Suppressor macrophage treated with lipopolysaccharide for 4 hours (primary cell): ENCODE results near the gene MYO1B.

ENCODE experiments used
- DNase-seq: peaks from one replicate; pipeline ENCODE4 v3.0.0-alpha.2; 2020

Gene MYO1B

DNA sequence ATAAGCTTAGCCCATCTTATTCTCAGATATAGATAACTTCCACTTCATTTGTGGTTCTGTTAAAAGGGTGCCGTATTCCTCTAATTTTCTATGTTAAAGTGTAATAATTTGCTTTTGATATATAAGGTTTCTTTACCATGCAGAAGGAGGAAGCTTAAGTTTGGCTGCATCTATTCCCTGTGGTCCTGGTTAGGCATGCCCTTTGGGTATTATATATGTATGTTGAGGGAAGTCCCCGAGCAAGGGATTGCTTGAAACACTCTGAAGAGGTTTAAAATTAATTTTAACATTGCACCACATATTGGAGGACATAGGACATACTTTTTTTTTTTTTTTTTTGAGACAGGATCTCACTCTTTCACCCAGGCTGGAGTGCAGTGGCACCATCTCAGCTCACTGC lies 16.9 kb upstream of the MYO1B start:
- no peak for DNase-seq

DNA sequence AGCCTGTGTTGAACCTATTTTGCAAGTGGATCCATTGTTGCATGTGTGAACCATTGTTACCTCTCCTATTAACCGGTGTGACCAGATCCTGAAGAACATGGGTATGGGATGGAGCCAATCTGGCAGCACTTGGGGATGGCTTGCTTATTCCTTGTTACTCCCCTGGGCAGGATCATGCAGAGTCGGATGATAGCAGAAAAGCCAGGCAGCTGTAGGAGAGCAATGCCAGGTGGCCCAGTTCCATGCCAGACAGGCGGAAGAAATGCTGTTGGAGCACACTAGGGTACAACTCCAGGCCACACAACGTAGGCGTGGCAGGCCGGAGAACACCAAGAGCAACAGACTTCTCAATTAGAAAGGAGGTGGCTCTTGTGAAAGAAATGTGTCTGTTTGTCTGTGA lies 16.3 kb upstream of the MYO1B start:
- no peak for DNase-seq

GRCh38 chr2:191230174-191230573 lies 15.0 kb upstream of the MYO1B start:
- DNase-seq = peak; percentile 60

GRCh38 chr2:191231995-191232394 lies 13.2 kb upstream of the MYO1B start:
- no peak for DNase-seq

DNA sequence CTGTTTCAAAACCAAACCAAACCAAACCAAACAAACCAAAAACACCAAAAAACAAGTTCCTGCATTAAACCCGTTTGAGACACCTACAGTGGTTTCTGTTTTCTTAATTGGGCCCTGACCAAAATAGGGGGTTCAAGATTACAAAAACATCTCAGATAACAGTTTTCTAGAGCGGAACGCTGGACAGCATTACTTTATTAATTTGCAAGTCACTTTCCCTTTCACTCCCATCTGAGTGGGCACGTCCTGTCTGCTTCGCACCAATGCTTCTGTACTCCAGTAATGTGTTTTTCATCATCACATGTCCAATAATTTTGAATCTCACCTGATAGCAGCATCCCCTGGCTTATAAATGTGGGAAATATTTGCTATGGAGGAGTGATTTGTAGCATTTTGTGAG lies 11.7 kb upstream of the MYO1B start:
- DNase-seq = no peak

GRCh38 chr2:191234376-191234775 lies 10.8 kb upstream of the MYO1B start:
- DNase-seq = no peak

DNA sequence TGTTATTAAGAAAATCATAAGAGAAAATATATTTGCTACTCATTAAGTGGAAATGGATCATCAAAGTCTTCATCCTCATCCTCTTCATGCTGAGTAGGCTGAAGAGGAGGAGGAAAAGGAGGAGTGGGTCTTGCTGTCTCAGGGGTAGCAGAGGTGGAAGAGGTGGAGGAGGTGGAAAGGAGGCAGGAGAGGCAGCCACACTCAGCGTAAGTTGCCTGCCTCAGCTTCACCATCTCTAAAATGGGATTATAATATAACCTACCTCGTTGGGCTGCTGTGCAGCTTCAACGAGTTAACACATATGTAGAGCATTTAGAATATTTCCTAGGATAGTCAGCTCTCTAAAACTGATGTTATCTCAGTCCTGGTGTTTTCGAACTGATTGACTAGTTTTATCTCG lies 4.3 kb upstream of the MYO1B start:
- DNase-seq = no peak

DNA sequence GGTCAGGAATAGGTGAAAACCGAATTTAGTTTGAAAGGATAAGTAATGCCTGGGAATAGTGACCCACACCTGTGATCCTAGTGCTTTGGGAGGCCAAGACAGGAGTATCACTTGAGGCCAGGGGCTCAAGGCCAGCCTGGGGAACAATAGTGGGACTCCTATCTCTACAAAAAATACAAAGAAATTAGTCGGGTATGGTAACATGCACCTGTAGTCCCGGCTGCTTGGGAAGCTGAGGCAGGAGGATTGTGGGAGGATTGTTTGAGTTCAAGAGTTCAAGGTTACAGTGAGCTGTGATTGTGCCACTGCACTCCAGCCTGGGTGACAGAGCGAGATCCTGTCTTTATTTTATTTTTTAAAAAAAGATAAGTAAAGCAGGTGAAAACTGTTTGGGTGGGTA lies 3.8 kb upstream of the MYO1B start:
- DNase-seq = no peak

DNA sequence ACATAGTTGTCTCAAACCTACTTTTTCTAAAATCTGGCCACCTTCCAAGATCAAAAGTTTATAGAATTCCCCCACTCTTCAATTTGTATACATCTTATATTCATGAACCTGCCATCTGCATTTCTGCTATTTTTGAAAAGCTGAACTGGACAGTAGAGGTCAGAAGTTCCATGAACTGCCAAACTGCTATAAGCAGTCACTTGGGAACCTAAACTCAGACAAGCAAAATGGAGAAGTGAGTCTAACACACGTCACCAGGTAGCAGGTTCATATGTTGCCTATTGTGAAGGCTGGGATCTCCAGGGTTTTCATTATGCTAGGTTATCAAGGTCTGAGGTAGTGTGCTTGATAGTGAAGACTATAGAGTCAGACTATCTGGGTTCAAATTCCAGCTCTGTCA lies 2.0 kb upstream of the MYO1B start:
- no peak for DNase-seq

- no peak for DNase-seq
Measured at GRCh38 chr2:191244350-191244749, 854 bp upstream of the MYO1B start.

- DNase-seq = peak; percentile 34
Measured at GRCh38 chr2:191245869-191246531, 796 bp downstream of the MYO1B start.

- no peak for DNase-seq
Measured at GRCh38 chr2:191246820-191247380, 1.7 kb downstream of the MYO1B start.

GRCh38 chr2:191247381-191248057 lies 2.3 kb downstream of the MYO1B start:
- DNase-seq = peak; percentile 81

GRCh38 chr2:191249156-191249813 lies 4.1 kb downstream of the MYO1B start:
- DNase-seq = peak; percentile 30

- no peak for DNase-seq
Measured at GRCh38 chr2:191250400-191250799, 5.2 kb downstream of the MYO1B start.

GRCh38 chr2:191250986-191251385 lies 5.8 kb downstream of the MYO1B start:
- DNase-seq = no peak

DNA sequence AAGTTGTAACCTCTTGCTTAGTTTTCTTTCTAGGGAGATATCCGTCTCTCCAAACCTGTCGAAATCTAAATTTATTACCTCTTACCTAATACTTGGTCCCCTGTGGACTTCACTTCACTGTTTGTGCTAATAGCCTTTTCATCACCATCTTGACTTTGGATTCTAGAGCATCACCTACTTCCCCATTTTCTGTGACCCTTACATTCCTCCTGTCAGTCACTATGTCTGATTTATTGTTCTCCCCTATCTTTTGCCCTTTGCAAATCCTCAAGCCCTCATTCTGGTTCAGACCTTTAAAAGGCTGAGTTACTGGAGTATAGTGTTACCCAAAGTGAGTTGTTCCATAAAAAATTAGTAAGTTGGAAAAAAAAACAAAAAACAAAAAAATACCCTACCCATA lies 7.5 kb downstream of the MYO1B start:
- DNase-seq = no peak

GRCh38 chr2:191253476-191253875 lies 8.3 kb downstream of the MYO1B start:
- DNase-seq = no peak

- DNase-seq = no peak
Measured at GRCh38 chr2:191255271-191255670, 10.1 kb downstream of the MYO1B start.

DNA sequence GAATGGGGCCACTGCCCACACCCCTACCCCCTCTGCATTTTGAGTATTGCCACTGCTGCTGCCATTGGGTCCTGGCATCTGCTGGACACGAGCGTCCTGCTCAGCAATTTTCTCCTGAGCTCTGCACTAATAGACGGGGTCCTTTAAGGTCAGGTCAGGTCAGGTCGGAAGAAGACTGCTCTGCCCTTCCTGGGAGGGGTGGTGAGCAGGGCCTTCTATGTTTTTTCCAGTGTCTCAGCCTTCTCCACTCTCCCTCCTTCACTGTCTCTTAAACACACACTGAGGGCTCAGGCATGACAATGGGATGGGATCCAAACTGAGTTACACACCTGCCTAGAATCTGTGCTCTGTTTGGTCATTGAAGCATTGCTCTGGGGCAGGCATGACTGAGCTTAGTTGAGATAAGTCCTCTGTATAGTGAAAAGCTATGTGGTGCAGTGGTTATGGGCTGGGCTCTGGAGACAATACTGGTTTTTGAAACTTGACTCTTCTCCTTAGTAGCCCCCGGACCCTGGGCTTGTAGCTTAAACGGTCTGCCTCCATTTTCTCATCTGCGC lies 10.6 kb downstream of the MYO1B start:
- no peak for DNase-seq

GRCh38 chr2:191257934-191258333 lies 12.7 kb downstream of the MYO1B start:
- DNase-seq = no peak

GRCh38 chr2:191258996-191259395 lies 13.8 kb downstream of the MYO1B start:
- no peak for DNase-seq

DNA sequence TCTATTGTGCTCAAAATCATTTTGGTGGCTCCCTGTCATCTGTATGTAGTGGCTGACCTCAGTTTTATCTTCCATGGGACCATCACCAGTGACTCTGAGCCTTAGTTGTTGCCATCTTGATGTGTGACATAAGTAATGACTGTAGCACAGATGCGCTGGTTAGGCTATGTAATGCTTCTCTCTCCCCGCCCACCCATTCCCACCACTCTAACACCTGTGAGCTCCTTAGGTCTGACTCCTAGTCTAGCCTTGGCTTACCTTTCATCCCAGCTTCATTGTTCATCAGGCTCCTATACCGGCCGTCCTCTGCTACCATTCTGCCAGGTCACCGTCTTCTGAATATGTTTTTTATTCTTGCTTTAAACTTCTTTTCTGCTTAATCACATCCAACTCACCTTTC lies 17.2 kb downstream of the MYO1B start:
- DNase-seq = no peak

DNA sequence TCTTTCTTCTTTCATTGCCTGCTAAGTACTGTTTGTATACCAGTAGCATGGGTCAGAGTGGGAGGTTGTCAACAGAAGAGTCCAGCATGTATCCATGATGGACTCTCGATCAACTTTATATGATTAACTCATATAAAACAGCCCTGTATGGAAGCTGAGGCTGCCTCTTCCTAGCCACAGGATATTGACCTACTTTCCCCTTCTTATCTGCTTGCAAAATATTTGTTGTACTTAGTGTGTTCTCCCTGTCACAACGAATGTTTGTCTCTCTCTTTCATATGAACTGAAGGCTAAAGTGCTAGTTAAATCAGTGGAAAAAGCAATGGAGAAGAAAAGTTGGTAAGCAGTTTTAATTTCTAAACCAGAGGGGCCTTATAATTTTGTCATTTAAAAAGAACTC lies 17.8 kb downstream of the MYO1B start:
- no peak for DNase-seq
